Mesenchymal stem cell (in vitro differentiated cells and primary cell): ENCODE data around the gene FAM83E.

Source experiments
- DNase-seq: peaks from one replicate; pipeline ENCODE4 v3.0.0-alpha.2; 2013
- H2AFZ ChIP-seq: one replicate; pipeline ENCODE4 v1.6.1; 2013; ENCODE audit warnings: low read depth, mild to moderate bottlenecking, control low read depth, inconsistent platforms, low read length, moderate library complexity
- H2AK5ac ChIP-seq: 2 replicates; pipeline ENCODE4 v1.6.1; 2013; ENCODE audit warnings: low read length, moderate library complexity, mild to moderate bottlenecking, inconsistent platforms; ENCODE audit not compliant: severe bottlenecking
- H2BK120ac ChIP-seq: one replicate; pipeline ENCODE4 v1.6.1; 2013; ENCODE audit warnings: low read depth, mild to moderate bottlenecking, inconsistent platforms, low read length, moderate library complexity
- H2BK12ac ChIP-seq, 2 experiments: one replicate each; pipeline ENCODE4 v1.6.1; 2013; ENCODE audit warnings: inconsistent platforms in 2 of 2, low read length in 2 of 2, mild to moderate bottlenecking in 2 of 2, moderate library complexity in 2 of 2, control low read depth in 1 of 2
- H2BK15ac ChIP-seq: one replicate; pipeline ENCODE4 v1.6.1; 2013; ENCODE audit warnings: mild to moderate bottlenecking, low read depth, inconsistent platforms; ENCODE audit not compliant: poor library complexity, severe bottlenecking
- H2BK5ac ChIP-seq: 2 replicates; pipeline ENCODE4 v1.6.1; 2013; ENCODE audit warnings: low read depth, mild to moderate bottlenecking, low read length, control low read depth, inconsistent platforms; ENCODE audit not compliant: poor library complexity, severe bottlenecking
- H3K14ac ChIP-seq, 2 experiments: one replicate each; pipeline ENCODE4 v1.6.1; 2013; ENCODE audit warnings: inconsistent platforms in 2 of 2, low read length in 2 of 2, control low read depth in 1 of 2, mild to moderate bottlenecking in 1 of 2, moderate library complexity in 1 of 2
- H3K18ac ChIP-seq, 2 experiments: one replicate each; pipeline ENCODE4 v1.6.1; 2013; ENCODE audit warnings: inconsistent platforms in 2 of 2, low read length in 2 of 2, control low read depth in 1 of 2, low read depth in 1 of 2, mild to moderate bottlenecking in 1 of 2
- H3K23ac ChIP-seq, 2 experiments: one replicate each; pipeline ENCODE4 v1.6.1; 2013; ENCODE audit warnings: inconsistent platforms in 2 of 2, low read length in 2 of 2, mild to moderate bottlenecking in 2 of 2, moderate library complexity in 2 of 2, control low read depth in 1 of 2
- H3K27ac ChIP-seq: 2 replicates; pipeline ENCODE4 v1.5.1; 2013; ENCODE audit warnings: mild to moderate bottlenecking, moderate library complexity, low read length, control low read depth, inconsistent platforms; ENCODE audit not compliant: poor library complexity, severe bottlenecking
- H3K27me3 ChIP-seq, 2 experiments: 2 replicates each; pipeline versions ENCODE4 v1.6.1 to v1.7.0; 2013; ENCODE audit warnings: low read length in 2 of 2, mild to moderate bottlenecking in 2 of 2, moderate library complexity in 2 of 2, control low read depth in 1 of 2, inconsistent platforms in 1 of 2; ENCODE audit not compliant: control insufficient read depth in 1 of 2, insufficient read depth in 1 of 2
- H3K36me3 ChIP-seq, 2 experiments: 2 replicates each; pipeline versions ENCODE4 v1.6.1 to v1.7.0; 2013; ENCODE audit warnings: low read length in 2 of 2, control low read depth in 1 of 2, inconsistent platforms in 1 of 2, low read depth in 1 of 2, mild to moderate bottlenecking in 1 of 2; ENCODE audit not compliant: insufficient read depth in 2 of 2, control insufficient read depth in 1 of 2
- H3K4ac ChIP-seq, 2 experiments: one replicate each; pipeline ENCODE4 v1.6.1; 2013; ENCODE audit warnings: inconsistent platforms in 2 of 2, low read length in 2 of 2, mild to moderate bottlenecking in 2 of 2, moderate library complexity in 2 of 2, control low read depth in 1 of 2, low read depth in 1 of 2
- H3K4me1 ChIP-seq: 2 replicates; pipeline ENCODE4 v1.6.1; 2013; ENCODE audit warnings: low read depth, low read length, control low read depth; ENCODE audit not compliant: control insufficient read depth, insufficient read depth
- H3K4me2 ChIP-seq: 2 replicates; pipeline ENCODE4 v1.6.1; 2013; ENCODE audit warnings: low read length, mild to moderate bottlenecking, inconsistent platforms; ENCODE audit not compliant: poor library complexity, severe bottlenecking
- H3K4me3 ChIP-seq, 2 experiments: 2 replicates each; pipeline versions ENCODE4 v1.5.1 to v1.7.0; 2013; ENCODE audit warnings: low read length in 2 of 2, mild to moderate bottlenecking in 2 of 2, control low read depth in 1 of 2, low read depth in 1 of 2; ENCODE audit not compliant: insufficient read depth in 1 of 2
- H3K79me1 ChIP-seq: replicated peaks from 2 replicates; pipeline ENCODE4 v1.6.1; 2013; ENCODE audit warnings: mild to moderate bottlenecking, control low read depth, low read length, inconsistent platforms; ENCODE audit not compliant: poor library complexity, severe bottlenecking
- H3K9ac ChIP-seq: 2 replicates; pipeline ENCODE4 v1.7.0; 2013; ENCODE audit warnings: mild to moderate bottlenecking, low read length, moderate library complexity
- H3K9me3 ChIP-seq: 2 replicates; pipeline ENCODE4 v1.7.0; 2013; ENCODE audit warnings: mild to moderate bottlenecking, low read length; ENCODE audit not compliant: control insufficient read depth
- H4K8ac ChIP-seq: one replicate; pipeline ENCODE4 v1.6.1; 2013; ENCODE audit warnings: inconsistent platforms, mild to moderate bottlenecking, low read length, moderate library complexity
- H4K91ac ChIP-seq: one replicate; pipeline ENCODE4 v1.6.1; 2013; ENCODE audit warnings: mild to moderate bottlenecking, low read length, inconsistent platforms
- WGBS: methylation state at CpG from one replicate; pipeline ENCODE4 v1.1.7; 2013; ENCODE audit warnings: mixed read lengths; 5-methylcytosine and 5-hydroxymethylcytosine counted together

The FAM83E gene

GRCh38 chr19:48656840-48657474, 42.1 kb upstream of the FAM83E start:
- no peak overlapping the region for H2AK5ac ChIP-seq
- peak overlapping the region in 1 of 2 experiments; percentile 60 for H3K4ac ChIP-seq
- H2BK15ac ChIP-seq: no peak overlapping the region
- H3K9ac ChIP-seq: no peak overlapping the region
- no peak overlapping the region for H2AFZ ChIP-seq
- H3K18ac ChIP-seq: no peak overlapping the region
- no peak overlapping the region for H3K14ac ChIP-seq
- H4K8ac ChIP-seq: no peak overlapping the region
- no peaks in the 10 kb centered on the region for H3K9me3 ChIP-seq
- WGBS: 34% methylated on average over 13 of the region's 16 CpGs
- peak; percentile 87 for DNase-seq
- H3K79me1 ChIP-seq: no peaks in the 10 kb centered on the region
- H4K91ac ChIP-seq: no peak overlapping the region
- peak overlapping the region; percentile 69 for H3K27ac ChIP-seq
- no peaks in the 10 kb centered on the region for H3K36me3 ChIP-seq
- peak overlapping the region; percentile 17 for H3K4me2 ChIP-seq
- no peak overlapping the region for H2BK120ac ChIP-seq
- no peak overlapping the region for H3K23ac ChIP-seq
- peaks cover 0 to 3% of the 10 kb centered on the region in 2 experiments for H3K27me3 ChIP-seq
- H2BK12ac ChIP-seq: peak overlapping the region in 1 of 2 experiments; percentile 73
- peaks cover 21% of the 10 kb centered on the region for H3K4me1 ChIP-seq
- H2BK5ac ChIP-seq: peak overlapping the region; percentile 74
- peak overlapping the region in 1 of 2 experiments; percentile 35 for H3K4me3 ChIP-seq

GRCh38 chr19:48654299-48655059, 39.6 kb upstream of the FAM83E start:
- no peak overlapping the region for H3K14ac ChIP-seq
- no peak overlapping the region for H2BK5ac ChIP-seq
- no peak overlapping the region for H3K4me3 ChIP-seq

GRCh38 chr19:48651683-48652048, 36.8 kb upstream of the FAM83E start:
- Histone ChIP-seq H3K27me3 (peaks cover 0 to 3% of the 10 kb centered on the region in 2 experiments), H3K23ac (no peak overlapping the region), H2BK15ac (no peak overlapping the region), H3K4ac (no peak overlapping the region), H2BK12ac (no peak overlapping the region), H4K91ac (no peak overlapping the region), H3K79me1 (no peaks in the 10 kb centered on the region), H2AK5ac (no peak overlapping the region), H4K8ac (peak overlapping the region; percentile 7), H3K18ac (no peak overlapping the region), H3K4me1 (peaks cover 17% of the 10 kb centered on the region), H3K9me3 (no peaks in the 10 kb centered on the region), H2AFZ (no peak overlapping the region), H3K36me3 (no peaks in the 10 kb centered on the region), H3K4me2 (no peak overlapping the region), H2BK5ac (no peak overlapping the region), H3K4me3 (no peak overlapping the region), H2BK120ac (no peak overlapping the region), H3K9ac (no peak overlapping the region), H3K14ac (no peak overlapping the region), H3K27ac (no peak overlapping the region)
- 89% methylated on average over 5 of the region's 5 CpGs for WGBS
- DNase-seq: no peak

More at GRCh38 chr19:48654299-48655059, 39.6 kb upstream of the FAM83E start:
- no peak overlapping the region for H3K27ac ChIP-seq
- H3K36me3 ChIP-seq: no peaks in the 10 kb centered on the region
- no peaks in the 10 kb centered on the region for H3K79me1 ChIP-seq
- 75% methylated on average over 11 of the region's 11 CpGs for WGBS
- peak overlapping the region; percentile 55 for H4K8ac ChIP-seq
- H2BK15ac ChIP-seq: no peak overlapping the region
- no peak overlapping the region for H2BK120ac ChIP-seq
- peaks cover 0 to 3% of the 10 kb centered on the region in 2 experiments for H3K27me3 ChIP-seq
- no peak overlapping the region for H3K23ac ChIP-seq
- no peak overlapping the region for H2AFZ ChIP-seq
- H3K9ac ChIP-seq: no peak overlapping the region
- no peak overlapping the region for H2AK5ac ChIP-seq
- H3K4me1 ChIP-seq: peaks cover 18% of the 10 kb centered on the region
- no peak overlapping the region for H3K4ac ChIP-seq
- H4K91ac ChIP-seq: no peak overlapping the region
- peak overlapping the region in 1 of 2 experiments; percentile 4 for H3K18ac ChIP-seq
- H2BK12ac ChIP-seq: peak overlapping the region in 1 of 2 experiments; percentile 15
- H3K9me3 ChIP-seq: no peaks in the 10 kb centered on the region
- no peak for DNase-seq
- H3K4me2 ChIP-seq: no peak overlapping the region

GRCh38 chr19:48650974-48651682, 36.3 kb upstream of the FAM83E start:
- Histone ChIP-seq H3K4me3 (no peak overlapping the region), H2AFZ (no peak overlapping the region), H3K14ac (no peak overlapping the region), H3K4ac (no peak overlapping the region), H3K79me1 (no peaks in the 10 kb centered on the region), H4K8ac (no peak overlapping the region), H2BK12ac (peak overlapping the region in 1 of 2 experiments; percentile 63), H3K18ac (peak overlapping the region in 1 of 2 experiments; percentile 12), H3K23ac (no peak overlapping the region), H2BK5ac (no peak overlapping the region), H3K27me3 (peaks cover 0 to 3% of the 10 kb centered on the region in 2 experiments), H2AK5ac (no peak overlapping the region), H3K9ac (no peak overlapping the region), H2BK120ac (no peak overlapping the region), H4K91ac (no peak overlapping the region), H3K36me3 (no peaks in the 10 kb centered on the region), H2BK15ac (no peak overlapping the region), H3K4me1 (peaks cover 16% of the 10 kb centered on the region), H3K4me2 (no peak overlapping the region), H3K27ac (no peak overlapping the region), H3K9me3 (no peaks in the 10 kb centered on the region)
- DNase-seq: no peak
- WGBS: 84% methylated on average over 9 of the region's 12 CpGs
